HepG2 (cell line): ENCODE measurements around the gene PRKN.

Experiments used
- ARNT2 ChIP-seq: sonication (generic); formaldehyde crosslinking; IDR thresholded peaks from 2 replicates; pipeline ENCODE4 v1.8.0; 2022; ENCODE audit warnings: mild to moderate bottlenecking, low read depth, missing genetic modification reagents, moderate library complexity
- HDAC1 ChIP-seq: sonication (generic); formaldehyde crosslinking; IDR thresholded peaks from 2 replicates; pipeline ENCODE4 v1.5.1; 2020; ENCODE audit warnings: mild to moderate bottlenecking, missing genetic modification reagents
- HIVEP1 ChIP-seq: sonication (generic); formaldehyde crosslinking; IDR thresholded peaks from 2 replicates; pipeline ENCODE4 v1.4.0; 2020; ENCODE audit warnings: mild to moderate bottlenecking, missing genetic modification reagents
- MAX ChIP-seq: IDR thresholded peaks from 2 replicates; pipeline ENCODE4 v1.6.1; 2012; ENCODE audit warnings: inconsistent platforms
- POLR2A ChIP-seq, 2 experiments: IDR thresholded peaks; 2 replicates each; pipeline ENCODE4 v1.6.1; 2011; ENCODE audit warnings: low read depth in 2 of 2, low read length in 2 of 2, mild to moderate bottlenecking in 1 of 2, moderate library complexity in 1 of 2; ENCODE audit not compliant: insufficient read depth in 1 of 2
- RNF219 ChIP-seq: sonication (generic); formaldehyde crosslinking; IDR thresholded peaks from 2 replicates; pipeline ENCODE4 v1.5.0; 2020; ENCODE audit warnings: mild to moderate bottlenecking, missing genetic modification reagents
- ZNF253 ChIP-seq: sonication (generic); formaldehyde crosslinking; IDR thresholded peaks from 2 replicates; pipeline ENCODE4 v1.8.0; 2022; ENCODE audit warnings: mild to moderate bottlenecking, missing genetic modification reagents, borderline replicate concordance
- ZNF878 ChIP-seq: sonication (generic); formaldehyde crosslinking; IDR thresholded peaks from 2 replicates; pipeline ENCODE4 v1.8.1; 2023; ENCODE audit warnings: mild to moderate bottlenecking, missing genetic modification reagents, moderate library complexity

GRCh38 chr6:161586887-161587286 is 1140.7 kb downstream of the PRKN start:
- TF ChIP-seq ZNF878 (CRISPR knock-in tag) (no peak), MAX (no peak), HDAC1 (CRISPR knock-in tag) (no peak), POLR2A (IDR thresholded peaks at IDR 0.05; ENCODE audit: insufficient read depth in 1 of 2, low read depth in 2 of 2, low read length in 2 of 2) (no peak), ZNF253 (no peak), HIVEP1 (CRISPR knock-in tag) (no peak), RNF219 (no peak), ARNT2 (CRISPR knock-in tag) (no peak)
